NCI-H2171 (cell line): ENCODE measurements around the gene RDH5.

ENCODE experiments used
- DNase-seq: peaks from one replicate; lab custom pipeline; 2025; lab: John Stamatoyannopoulos, UW

The RDH5 gene

DNA sequence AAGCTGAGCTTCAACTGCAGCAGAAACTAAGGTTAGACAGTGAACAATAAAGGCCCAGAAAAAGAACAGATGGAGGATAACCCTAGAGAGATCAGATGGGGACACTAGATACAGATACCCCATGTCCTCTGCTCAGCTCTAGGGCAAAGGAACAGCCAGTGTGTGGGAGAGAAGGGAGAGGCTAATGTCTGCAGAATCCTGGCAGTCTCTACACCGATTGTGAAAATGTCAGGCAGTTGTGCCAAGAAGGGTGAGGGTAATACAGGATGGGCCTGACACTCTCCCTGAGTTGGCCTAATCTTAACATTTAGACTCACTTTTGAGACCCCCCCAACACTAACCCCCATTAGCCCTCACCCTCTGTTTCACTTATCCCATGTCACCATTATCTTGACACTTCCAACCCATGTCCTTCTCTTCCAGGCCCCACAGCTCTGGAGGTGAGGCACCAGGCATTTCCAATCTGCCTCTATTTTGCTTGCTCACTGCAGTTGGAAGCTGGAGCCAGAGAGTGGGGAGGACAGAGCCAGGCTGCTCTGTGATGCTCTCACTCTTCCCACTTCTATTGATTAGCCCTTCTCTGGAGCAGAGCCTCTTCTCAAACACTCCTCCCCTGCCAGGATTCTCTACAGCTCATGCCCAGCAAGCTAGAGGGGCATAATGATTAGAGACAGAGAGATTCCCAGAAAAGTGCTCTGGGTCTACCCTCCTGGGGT lies 7.3 kb upstream of the RDH5 start:
- DNase-seq: no peak

DNA sequence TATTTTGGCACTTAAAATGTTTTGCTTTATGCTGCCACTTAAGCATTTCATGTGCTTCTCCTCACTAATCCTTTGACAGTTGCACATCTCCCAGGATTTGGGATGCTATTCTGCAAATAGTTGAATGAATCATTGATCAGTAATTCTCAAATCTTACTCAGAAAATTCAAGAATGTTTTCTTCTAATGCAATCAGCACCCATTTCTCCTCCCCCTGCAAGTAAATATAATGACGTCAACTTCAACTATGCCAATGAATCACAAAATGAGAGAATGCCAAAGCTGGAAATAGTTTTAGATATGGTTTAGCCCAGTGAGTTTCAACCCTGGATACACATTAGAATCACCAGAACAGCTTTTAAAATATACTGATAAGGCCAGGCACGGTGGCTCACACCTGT lies 6.5 kb upstream of the RDH5 start:
- no peak for DNase-seq

DNA sequence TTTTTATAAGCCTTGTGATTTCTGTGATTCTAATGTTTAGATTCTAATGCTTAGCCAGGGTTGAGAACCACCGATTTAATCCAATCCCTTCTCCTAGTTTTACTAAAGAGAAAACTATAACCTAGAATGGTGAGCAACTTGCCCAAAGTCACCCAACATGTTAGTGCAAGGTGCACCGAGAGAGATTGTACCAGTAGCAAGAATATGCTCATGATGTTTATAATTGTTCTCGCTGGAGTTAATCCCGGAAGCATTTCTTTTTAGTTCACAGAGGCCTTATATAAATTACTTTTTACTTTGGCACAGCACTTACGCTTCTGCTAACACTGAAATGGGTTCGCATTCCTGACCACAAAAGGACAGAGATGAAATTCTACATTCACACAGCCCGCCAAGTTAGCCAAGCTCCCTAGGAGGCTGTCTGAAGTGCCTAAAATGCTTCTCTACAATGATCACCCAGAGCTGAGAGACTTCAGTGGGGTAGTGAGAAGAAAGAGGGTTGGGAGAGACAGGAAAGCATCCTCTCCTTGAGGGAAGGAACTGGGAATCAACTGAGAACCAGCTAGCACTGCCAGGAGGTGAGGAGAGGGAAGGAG lies 4.9 kb upstream of the RDH5 start:
- DNase-seq: no peak

GRCh38 chr12:55715833-55716581 lies 4.2 kb upstream of the RDH5 start, which contains the start of gene BLOC1S1:
Gene BLOC1S1 (plus strand): TSS chr12:55716046. CDS start chr12:55716052, 6 bp downstream.
- DNase-seq: peak; percentile 97

DNA sequence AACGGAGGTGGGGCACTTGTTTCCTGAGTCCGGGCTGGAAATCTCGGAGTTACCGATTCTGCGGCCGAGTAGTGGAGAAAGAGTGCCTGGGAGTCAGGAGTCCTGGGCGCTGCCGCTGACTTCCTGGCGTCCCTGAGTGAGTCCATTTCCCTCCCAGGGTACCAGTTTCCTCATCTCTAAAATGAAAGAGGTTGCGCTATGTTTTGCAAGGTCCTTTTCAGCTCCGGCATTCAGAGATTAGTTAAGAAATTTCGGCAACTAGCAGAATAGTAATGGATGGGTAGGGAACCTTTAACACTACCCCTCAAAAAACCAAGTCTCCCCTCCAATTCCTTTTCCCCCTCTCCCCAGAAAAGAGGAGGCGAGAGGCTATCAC lies 3.6 kb upstream of the RDH5 start:
- DNase-seq: no peak

DNA sequence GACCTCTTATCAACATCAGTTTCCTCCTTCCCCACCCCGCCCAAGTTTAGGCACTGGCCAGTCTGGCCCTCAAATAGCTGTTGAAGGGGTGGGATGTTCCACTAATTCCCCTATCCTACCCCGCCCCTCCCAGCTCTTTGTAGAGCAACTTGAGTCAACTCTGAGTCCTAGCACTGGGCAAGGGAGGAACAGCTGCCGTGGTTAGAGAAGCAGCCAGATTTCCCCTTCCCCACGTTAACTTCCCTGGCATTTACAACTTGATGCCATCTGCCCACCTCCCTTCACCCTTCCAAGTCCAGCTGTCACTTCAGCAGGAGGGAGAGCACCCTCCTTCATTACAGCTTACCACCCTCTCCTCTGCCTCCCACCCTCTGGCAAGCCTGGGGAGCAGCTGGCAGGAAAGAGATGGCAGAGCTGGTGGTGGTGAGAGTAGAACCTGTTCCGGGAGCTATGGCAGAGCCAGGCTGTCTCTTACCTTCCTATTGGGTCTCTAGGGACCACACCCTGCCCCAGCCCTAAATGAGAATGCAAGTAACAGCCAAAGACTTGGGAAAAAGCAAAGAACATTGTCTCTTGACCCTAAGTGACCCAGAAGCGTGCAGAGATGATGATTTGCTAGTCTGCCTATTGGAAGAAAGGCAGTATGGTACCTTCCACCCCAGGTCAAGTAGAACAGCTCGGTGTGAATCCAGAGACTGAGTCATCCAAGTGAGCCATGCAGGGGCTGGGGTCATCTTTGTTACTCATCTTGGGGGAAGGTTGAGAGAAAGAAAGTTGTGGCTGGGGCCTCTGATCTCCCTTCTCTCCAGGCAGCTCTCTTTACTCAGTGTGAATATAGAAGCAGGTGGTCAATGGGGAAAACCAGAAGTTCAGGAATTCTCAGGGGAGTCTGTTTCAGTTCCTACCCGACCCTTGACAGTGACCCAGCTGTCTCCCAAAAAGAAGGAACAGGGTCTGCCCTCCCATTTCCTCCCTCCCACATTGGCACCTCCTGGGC lies 2.9 kb upstream of the RDH5 start:
- peak; percentile 95 for DNase-seq

DNA sequence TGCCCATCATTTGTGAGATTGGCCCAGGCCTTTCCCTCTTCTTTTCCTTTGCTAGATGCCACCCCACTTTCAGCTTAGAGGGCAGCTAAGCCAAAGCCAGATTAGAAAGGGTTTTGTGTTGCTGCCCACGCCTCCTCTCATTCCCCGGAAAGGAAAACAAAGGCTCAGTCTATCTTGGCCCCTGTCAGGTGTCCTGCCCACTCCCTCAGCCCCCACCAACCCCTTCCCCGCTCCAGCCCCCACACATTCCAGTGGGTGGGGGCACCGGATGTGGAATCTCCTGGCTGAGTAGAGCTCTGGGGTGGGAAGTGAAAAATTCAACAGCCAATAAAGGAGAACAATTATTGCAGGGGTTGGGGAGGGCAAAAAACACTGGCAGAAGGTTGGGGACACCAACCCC lies 2.2 kb upstream of the RDH5 start:
- DNase-seq: no peak

- DNase-seq: no peak
Observed at GRCh38 chr12:55718624-55719275, 1.4 kb upstream of the RDH5 start.

DNA sequence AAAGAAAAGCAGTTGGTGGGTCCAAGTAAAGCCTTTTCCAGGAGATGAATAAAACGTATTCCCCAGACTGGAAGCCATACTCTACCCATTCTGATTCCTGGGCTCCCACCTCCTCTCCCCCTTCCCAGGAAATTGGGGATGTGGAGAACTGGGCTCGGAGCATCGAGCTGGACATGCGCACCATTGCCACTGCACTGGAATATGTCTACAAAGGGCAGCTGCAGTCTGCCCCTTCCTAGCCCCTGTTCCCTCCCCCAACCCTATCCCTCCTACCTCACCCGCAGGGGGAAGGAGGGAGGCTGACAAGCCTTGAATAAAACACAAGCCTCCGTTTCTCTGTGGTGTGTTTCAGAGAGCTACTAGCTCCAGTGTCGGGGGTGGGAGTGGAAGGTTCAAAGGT lies 822 bp upstream of the RDH5 start:
- no peak for DNase-seq

DNA sequence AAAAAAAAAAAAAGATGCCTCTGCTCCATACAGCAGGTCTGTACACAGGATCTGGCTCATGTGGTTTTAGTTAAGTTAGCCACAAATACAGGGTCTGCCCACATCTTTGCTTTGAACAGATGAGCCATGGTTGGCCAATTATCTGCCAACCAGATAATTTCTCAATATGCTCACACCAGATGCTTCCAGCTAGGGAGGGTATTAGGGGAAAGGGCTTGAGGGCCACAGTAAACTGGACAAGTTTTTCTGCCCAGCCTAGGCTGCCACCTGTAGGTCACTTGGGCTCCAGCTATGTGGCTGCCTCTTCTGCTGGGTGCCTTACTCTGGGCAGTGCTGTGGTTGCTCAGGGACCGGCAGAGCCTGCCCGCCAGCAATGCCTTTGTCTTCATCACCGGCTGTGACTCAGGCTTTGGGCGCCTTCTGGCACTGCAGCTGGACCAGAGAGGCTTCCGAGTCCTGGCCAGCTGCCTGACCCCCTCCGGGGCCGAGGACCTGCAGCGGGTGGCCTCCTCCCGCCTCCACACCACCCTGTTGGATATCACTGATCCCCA lies 776 bp downstream of the RDH5 start:
- no peak for DNase-seq

DNA sequence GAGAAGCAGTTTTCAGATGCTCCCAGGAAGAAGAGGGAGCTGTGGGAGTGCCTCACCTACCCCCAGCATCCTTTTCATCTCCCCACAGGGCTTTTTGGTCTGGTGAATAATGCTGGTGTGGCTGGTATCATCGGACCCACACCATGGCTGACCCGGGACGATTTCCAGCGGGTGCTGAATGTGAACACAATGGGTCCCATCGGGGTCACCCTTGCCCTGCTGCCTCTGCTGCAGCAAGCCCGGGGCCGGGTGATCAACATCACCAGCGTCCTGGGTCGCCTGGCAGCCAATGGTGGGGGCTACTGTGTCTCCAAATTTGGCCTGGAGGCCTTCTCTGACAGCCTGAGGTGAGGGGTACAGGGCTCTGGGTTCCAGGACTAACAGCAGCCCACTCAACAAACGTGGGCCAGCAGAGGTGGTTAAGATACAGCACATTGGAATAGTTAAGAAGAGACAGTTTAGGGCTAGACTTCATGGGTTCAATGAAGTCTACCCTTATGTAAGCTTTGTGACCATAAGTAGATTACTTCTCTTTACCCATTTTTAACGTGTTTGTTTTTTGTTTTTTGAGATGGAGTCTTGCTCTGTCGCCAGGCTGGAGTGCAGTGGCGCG lies 1.5 kb downstream of the RDH5 start:
- no peak for DNase-seq

DNA sequence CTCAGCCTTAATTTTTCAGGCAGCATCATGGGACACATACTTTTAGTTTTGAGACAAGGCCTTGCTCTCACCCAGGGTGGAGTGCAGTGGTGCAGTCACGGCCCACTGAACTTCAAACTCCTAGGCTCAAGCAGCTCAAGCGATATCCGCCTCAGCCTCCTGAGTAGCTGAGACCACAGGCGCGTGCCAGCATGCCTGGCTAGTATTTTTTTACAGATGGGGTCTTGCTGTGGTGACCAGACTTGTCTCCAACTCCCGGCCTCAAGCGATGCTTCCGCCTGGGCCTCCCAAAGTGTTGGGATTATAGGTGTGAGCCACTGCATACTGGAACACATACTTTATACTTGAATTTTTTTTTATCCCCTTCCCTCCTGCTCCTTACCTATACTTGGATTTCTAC lies 2.8 kb downstream of the RDH5 start:
- DNase-seq: no peak

DNA sequence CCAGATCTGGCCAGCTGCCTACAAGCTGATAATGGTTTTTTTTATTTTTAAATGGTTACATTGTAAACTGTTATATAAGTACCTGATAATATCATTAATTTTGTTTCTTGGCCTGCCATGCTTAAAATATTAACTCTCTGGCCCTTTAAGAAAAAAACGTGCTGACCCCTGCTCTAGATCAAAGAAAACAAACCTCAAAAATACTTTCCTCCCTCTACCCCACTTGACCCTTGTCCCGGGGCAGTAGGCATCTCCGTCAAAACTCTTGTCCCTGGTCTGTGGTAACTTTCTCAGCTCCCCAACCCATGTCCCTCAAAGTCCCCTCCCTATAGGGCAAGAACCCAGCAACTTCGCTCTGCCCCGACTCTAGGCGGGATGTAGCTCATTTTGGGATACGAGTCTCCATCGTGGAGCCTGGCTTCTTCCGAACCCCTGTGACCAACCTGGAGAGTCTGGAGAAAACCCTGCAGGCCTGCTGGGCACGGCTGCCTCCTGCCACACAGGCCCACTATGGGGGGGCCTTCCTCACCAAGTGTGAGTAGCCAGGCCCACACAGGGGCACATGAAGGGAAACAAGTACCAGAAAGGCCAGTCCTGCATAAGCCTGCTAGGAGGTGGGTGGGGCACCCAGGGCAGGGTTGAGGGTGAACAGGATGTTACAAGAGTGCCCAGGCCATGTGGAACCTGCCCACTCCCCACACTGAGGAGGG lies 3.5 kb downstream of the RDH5 start:
- no peak for DNase-seq

- DNase-seq: no peak
Observed at GRCh38 chr12:55724226-55724939, 4.2 kb downstream of the RDH5 start.

- DNase-seq: no peak
Observed at GRCh38 chr12:55724940-55725309, 4.7 kb downstream of the RDH5 start.

DNA sequence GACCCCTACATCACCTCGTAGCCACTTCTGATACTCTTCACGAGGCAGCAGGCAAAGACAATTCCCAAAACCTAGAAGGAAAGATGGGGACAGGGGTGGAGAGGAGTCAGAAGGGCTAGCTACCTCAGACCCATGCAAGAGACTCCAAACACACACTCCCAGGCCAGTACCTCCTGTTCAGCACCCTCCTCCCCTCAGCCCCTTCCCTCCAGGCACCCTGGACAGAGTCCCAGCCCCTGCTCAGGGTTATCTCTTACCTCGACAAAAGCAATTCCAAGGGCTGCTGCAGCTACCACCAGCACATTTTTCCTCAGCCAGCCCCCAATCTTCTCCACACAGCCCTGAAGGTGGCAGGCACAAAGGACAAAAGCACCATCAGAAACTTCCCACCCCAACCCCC lies 5.4 kb downstream of the RDH5 start:
- DNase-seq: no peak

DNA sequence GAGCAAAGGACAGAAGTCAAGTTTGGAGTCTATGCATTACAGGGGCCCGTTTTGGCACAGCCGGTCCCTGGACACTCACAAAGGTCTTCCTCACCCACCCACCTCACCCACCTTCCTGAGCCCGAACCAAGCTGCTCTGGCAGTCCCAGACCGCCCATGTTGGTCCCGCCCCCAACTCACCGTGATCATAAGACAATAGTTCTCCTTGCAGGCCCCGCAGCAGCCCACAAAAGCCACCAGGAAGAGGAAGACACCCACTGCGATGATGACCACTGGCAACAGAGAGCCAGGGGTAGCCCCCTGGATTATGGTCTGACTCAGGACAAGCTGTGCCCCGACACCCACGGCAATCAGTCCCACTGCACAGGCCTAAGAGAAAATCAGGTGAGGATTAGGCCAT lies 6.8 kb downstream of the RDH5 start:
- DNase-seq: no peak

DNA sequence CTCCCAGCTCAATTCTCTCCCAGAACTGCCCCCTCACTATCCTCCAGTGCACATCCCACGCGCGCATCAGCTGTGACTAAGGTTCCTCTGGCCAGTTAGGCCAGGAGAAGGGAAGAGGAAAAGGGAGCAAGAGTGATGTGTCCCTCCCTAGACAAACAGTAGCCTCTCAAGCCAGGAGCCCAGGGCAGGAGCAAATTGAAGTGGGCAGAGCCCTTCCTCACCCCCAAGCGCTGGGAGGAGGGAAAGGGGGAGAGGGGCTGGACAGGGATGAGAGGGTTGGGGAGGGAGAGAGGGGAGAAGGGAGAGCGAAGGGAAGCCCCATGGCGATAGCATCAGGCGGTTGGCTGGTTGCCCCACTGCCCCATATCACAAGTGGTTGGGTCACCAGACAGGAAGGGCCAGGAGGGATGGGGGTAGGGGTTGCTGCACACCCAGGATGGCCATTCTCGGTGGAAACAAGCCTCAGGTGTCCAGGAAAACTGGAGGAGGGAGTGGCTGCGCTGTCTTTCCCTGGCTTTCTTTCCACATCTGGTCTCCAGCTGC lies 7.5 kb downstream of the RDH5 start:
- no peak for DNase-seq
